GM23338 (cell line): ENCODE data around the gene ADAT3. TPM values are rescaled to one million over a fixed set of nuclear protein-coding genes. Genes with fewer than 3 reads are reported as not detected.

Source experiments
- ATAC-seq: fragments of 200-7000 bp; cut with Tn5 transposase; 3 replicates; pipeline ENCODE4 v1.9.1; 2020
- DNase-seq: peaks from one replicate; pipeline ENCODE4 v3.0.0-alpha.2; 2015; ENCODE audit warnings: low spot score
- H2AFZ ChIP-seq: fragments of 200-600 bp; sonication (generic); 2 replicates; pipeline ENCODE4 v1.8.0; 2016; ENCODE audit warnings: antibody characterized with exemption, mild to moderate bottlenecking, moderate library complexity
- H3F3A ChIP-seq: fragments of 200-600 bp; sonication (generic); replicated peaks from 2 replicates; pipeline ENCODE4 v1.8.0; 2017; ENCODE audit warnings: antibody characterized with exemption, mixed run types, low read depth
- H3K27ac ChIP-seq: fragments of 200-600 bp; sonication (generic); 2 replicates; pipeline ENCODE4 v1.6.1; 2016; ENCODE audit warnings: low read depth
- H3K27me3 ChIP-seq: fragments of 200-600 bp; sonication (generic); 2 replicates; pipeline ENCODE4 v1.8.0; 2016; ENCODE audit warnings: mild to moderate bottlenecking, mixed run types, moderate library complexity; ENCODE audit not compliant: insufficient read depth
- H3K36me3 ChIP-seq: fragments of 200-600 bp; sonication (generic); 2 replicates; pipeline ENCODE4 v1.8.0; 2016; ENCODE audit warnings: mild to moderate bottlenecking; ENCODE audit not compliant: insufficient read depth
- H3K4me1 ChIP-seq: fragments of 200-600 bp; sonication (generic); 2 replicates; pipeline ENCODE4 v1.8.0; 2016; ENCODE audit warnings: mild to moderate bottlenecking, moderate library complexity; ENCODE audit not compliant: insufficient read depth
- H3K4me2 ChIP-seq: fragments of 200-600 bp; sonication (generic); 2 replicates; pipeline ENCODE4 v1.7.1; 2017; ENCODE audit warnings: mixed run types
- H3K4me3 ChIP-seq: fragments of 200-600 bp; sonication (generic); 2 replicates; pipeline ENCODE4 v1.6.1; 2016; ENCODE audit warnings: mixed run types
- H3K79me2 ChIP-seq: fragments of 200-600 bp; sonication (generic); replicated peaks from 2 replicates; pipeline ENCODE4 v1.8.0; 2017; ENCODE audit warnings: mild to moderate bottlenecking; ENCODE audit not compliant: insufficient read depth
- H3K9me2 ChIP-seq: fragments of 200-600 bp; sonication (generic); 2 replicates; pipeline ENCODE4 v1.8.0; 2017; ENCODE audit not compliant: insufficient read depth
- H4K20me1 ChIP-seq: fragments of 200-600 bp; sonication (generic); replicated peaks from 2 replicates; pipeline ENCODE4 v1.8.0; 2017; ENCODE audit warnings: mild to moderate bottlenecking; ENCODE audit not compliant: insufficient read depth
- H3K27ac Mint-ChIP-seq: 2 replicates; pipeline ENCODE4 v1.8.0; 2020; ENCODE audit warnings: inconsistent platforms, mild to moderate bottlenecking, moderate library complexity, mixed read lengths
- H3K27me3 Mint-ChIP-seq: 3 replicates; pipeline ENCODE4 v1.8.0; 2022; ENCODE audit warnings: low read depth, mild to moderate bottlenecking, moderate library complexity, mixed read lengths, inconsistent platforms; ENCODE audit not compliant: insufficient read depth, poor library complexity
- H3K36me3 Mint-ChIP-seq: 3 replicates; pipeline ENCODE4 v1.8.0; 2021; ENCODE audit warnings: low read depth, mild to moderate bottlenecking, inconsistent platforms, moderate library complexity, mixed read lengths
- H3K4me1 Mint-ChIP-seq: 3 replicates; pipeline ENCODE4 v1.8.0; 2020; ENCODE audit warnings: mild to moderate bottlenecking, inconsistent platforms, mixed read lengths
- H3K4me3 Mint-ChIP-seq: 3 replicates; pipeline ENCODE4 v1.8.0; 2021; ENCODE audit warnings: moderate library complexity, mild to moderate bottlenecking, inconsistent platforms, mixed read lengths
- H3K9me3 Mint-ChIP-seq: 3 replicates; pipeline ENCODE4 v1.8.0; 2020; ENCODE audit warnings: moderate library complexity, mild to moderate bottlenecking, inconsistent platforms, mixed read lengths
- CREB1 ChIP-seq: fragments of 250-450 bp; sonication (Bioruptor Pico); IDR thresholded peaks from 2 replicates; pipeline ENCODE4 v1.5.0; 2020; ENCODE audit warnings: low read depth, mild to moderate bottlenecking, moderate library complexity
- CTCF ChIP-seq, 2 experiments: fragments of 200-600 bp in 1 of 2; sonication (generic) in 1 of 2; conservative IDR thresholded peaks; 2 replicates each; pipeline versions ENCODE4 v1.5.1 to v1.6.1; 2016 to 2017; ENCODE audit warnings: antibody characterized with exemption in 2 of 2, low read depth in 2 of 2, mild to moderate bottlenecking in 2 of 2, moderate library complexity in 1 of 2
- EZH2 ChIP-seq: fragments of 200-600 bp; sonication (generic); IDR thresholded peaks from one replicate; pipeline ENCODE4 v1.8.0; 2017; ENCODE audit warnings: antibody characterized with exemption, mild to moderate bottlenecking, low read depth; ENCODE audit not compliant: unreplicated experiment
- EZH2phosphoT487 ChIP-seq: fragments of 200-600 bp; sonication (generic); IDR thresholded peaks from one replicate; pipeline ENCODE4 v1.8.1; 2018; ENCODE audit warnings: antibody characterized with exemption; ENCODE audit not compliant: unreplicated experiment
- NANOG ChIP-seq: IDR thresholded peaks from 2 replicates; pipeline ENCODE4 v1.6.1; 2016; ENCODE audit warnings: antibody characterized with exemption, borderline replicate concordance
- STAT1 ChIP-seq: IDR thresholded peaks from one replicate; pipeline ENCODE4 v1.6.1; 2016; ENCODE audit warnings: antibody characterized with exemption; ENCODE audit not compliant: unreplicated experiment
- ZNF114 ChIP-seq: fragments of 250-450 bp; sonication (Bioruptor Pico); IDR thresholded peaks from 2 replicates; pipeline ENCODE4 v1.5.0; 2020; ENCODE audit warnings: mild to moderate bottlenecking, moderate library complexity
- ZNF331 ChIP-seq: fragments of 250-450 bp; sonication (Bioruptor Pico); IDR thresholded peaks from 2 replicates; pipeline ENCODE4 v1.5.0; 2020; ENCODE audit warnings: low read depth, mild to moderate bottlenecking, moderate library complexity
- ZNF462 ChIP-seq: fragments of 250-450 bp; sonication (Bioruptor Pico); IDR thresholded peaks from 2 replicates; pipeline ENCODE4 v1.5.0; 2020; ENCODE audit warnings: mild to moderate bottlenecking, moderate library complexity
- polyA plus RNA-seq: library from polyadenylated mRNA; unstranded; fragments of >200 nt; fragmentation: Nextera tagmentation; extraction: Ambion mirVana; gene quantifications from 2 replicates; pipeline ENCODE4 v1.2.1, GENCODE V29; 2016
- total RNA-seq: library from RNA; depleted of rRNA; stranded (reverse); fragments of >200 nt; shearing (Covaris generic); gene quantifications from 2 replicates; pipeline ENCODE4 v1.2.3, GENCODE V29; 2014

The ADAT3 gene
- total and polyA plus RNA-seq, 2 experiments from 2014 or later = 7.9 to 12.4 TPM

GRCh38 chr19:1917146-1917545 lies 11.9 kb downstream of the ADAT3 start:
- Histone ChIP-seq H3K4me3 (no peak overlapping the region), H3K79me2 (0 out of 2 replicates have a peak, but pooled peaks cover 12% of the 10 kb centered on the region), H3K4me2 (no peak overlapping the region), H2AFZ (no peak overlapping the region), H3K36me3 (no peaks in the 10 kb centered on the region; the same call in 1 of the 2 replicates), H3K4me1 (no peaks in the 10 kb centered on the region), H4K20me1 (peaks cover 8% of the 10 kb centered on the region), H3K27ac (no peak overlapping the region), H3F3A (no peaks in the 10 kb centered on the region), H3K9me2 (no peaks in the 10 kb centered on the region), H3K27me3 (no peaks in the 10 kb centered on the region)
- no peak for ATAC-seq
- peaks cover 9% of the 10 kb centered on the region for H3K27me3 Mint-ChIP-seq
- TF ChIP-seq ZNF331 (CRISPR knock-in tag) (no peak), ZNF462 (CRISPR knock-in tag) (no peak), EZH2phosphoT487 (no peak), STAT1 (no peak), EZH2 (no peak), ZNF114 (CRISPR knock-in tag) (no peak), CREB1 (CRISPR knock-in tag) (no peak), CTCF (conservative IDR thresholded peaks at IDR 0.05; ENCODE audit: low read depth in 2 of 2) (no peak), NANOG (no peak)
- H3K4me1 Mint-ChIP-seq = no peaks in the 10 kb centered on the region
- no peaks in the 10 kb centered on the region for H3K9me3 Mint-ChIP-seq
- no peak overlapping the region for H3K4me3 Mint-ChIP-seq
- DNase-seq = no peak
- H3K36me3 Mint-ChIP-seq = peaks cover 39% of the 10 kb centered on the region
- H3K27ac Mint-ChIP-seq = no peak overlapping the region
